Stimulated activated CD4-positive, alpha-beta T cell treated with anti-CD3 and anti-CD28 coated beads, Interleukin-1b, Interleukin-23, amount 100 ng/mL, for 1 hour (primary cell): Measurements from ENCODE around the gene FBXL19.
"Not testable (repeated sequence)": the region's sequence is repeated elsewhere in the genome, so short reads cannot be mapped to it uniquely, and the experiment has no call there.

Experiments used
- DNase-seq, 2 donors: peaks; one replicate each; pipeline ENCODE4 v3.0.0-alpha.2; 2020; ENCODE audit warnings: low read depth in 2 of 2

The FBXL19 gene, protein sequence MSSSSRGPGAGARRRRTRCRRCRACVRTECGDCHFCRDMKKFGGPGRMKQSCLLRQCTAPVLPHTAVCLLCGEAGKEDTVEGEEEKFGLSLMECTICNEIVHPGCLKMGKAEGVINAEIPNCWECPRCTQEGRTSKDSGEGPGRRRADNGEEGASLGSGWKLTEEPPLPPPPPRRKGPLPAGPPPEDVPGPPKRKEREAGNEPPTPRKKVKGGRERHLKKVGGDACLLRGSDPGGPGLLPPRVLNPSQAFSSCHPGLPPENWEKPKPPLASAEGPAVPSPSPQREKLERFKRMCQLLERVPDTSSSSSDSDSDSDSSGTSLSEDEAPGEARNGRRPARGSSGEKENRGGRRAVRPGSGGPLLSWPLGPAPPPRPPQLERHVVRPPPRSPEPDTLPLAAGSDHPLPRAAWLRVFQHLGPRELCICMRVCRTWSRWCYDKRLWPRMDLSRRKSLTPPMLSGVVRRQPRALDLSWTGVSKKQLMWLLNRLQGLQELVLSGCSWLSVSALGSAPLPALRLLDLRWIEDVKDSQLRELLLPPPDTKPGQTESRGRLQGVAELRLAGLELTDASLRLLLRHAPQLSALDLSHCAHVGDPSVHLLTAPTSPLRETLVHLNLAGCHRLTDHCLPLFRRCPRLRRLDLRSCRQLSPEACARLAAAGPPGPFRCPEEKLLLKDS

GRCh38 chr16:30923554-30924075, at the start of gene FBXL19:
FBXL19 (plus strand) TSS chr16:30923572; CDS start chr16:30925755, 2,183 bp downstream.
- DNase-seq: no peak

GRCh38 chr16:30874244-30874820, 49.0 kb upstream of the FBXL19 start:
- no peak for DNase-seq

DNA sequence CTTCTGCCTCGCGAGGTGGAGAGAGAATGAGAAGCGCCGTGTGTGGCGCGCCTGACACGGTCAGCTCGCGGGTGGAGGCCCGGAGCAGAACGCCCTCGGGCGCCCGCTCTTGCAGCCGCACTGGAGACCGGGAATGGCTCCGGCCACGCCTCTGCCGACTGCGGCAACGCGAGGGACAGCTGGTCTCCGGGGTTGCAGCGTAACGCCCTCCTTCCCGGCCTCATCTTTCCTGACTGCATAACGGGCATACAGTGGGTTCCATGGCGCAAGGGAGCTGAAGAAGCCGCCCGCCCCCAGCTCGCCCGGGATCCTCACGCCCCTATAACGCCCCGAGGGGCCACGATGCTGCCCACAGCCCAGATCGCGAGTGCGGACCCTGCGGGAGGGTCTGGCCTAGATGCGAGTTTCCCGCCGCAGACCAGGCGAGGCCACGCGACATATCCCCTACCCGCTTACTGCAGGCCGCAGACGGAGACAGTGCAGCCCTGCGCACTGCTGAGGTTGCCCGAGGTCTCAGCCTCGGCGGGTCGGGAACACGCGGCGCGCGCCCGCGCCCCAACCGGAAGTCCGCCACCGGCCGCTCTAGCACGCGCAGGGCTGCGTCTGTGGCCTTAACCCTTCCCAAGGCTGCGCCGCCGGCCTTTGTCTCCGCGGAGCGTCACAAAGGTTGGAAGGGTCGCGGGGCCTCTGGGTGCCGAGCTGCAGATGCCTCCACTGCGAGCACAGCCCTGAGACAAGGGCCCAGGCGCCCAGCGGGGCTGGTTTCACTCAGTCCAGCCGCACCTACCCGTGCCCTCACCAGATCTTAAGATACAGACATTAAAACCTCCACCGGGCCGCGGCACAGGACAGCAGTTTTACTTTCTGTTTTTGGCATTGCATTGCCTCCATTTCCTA, 48.3 kb upstream of the FBXL19 start:
- peak; percentile 67 to 72 for DNase-seq

GRCh38 chr16:30875871-30876801, 47.2 kb upstream of the FBXL19 start:
- no peak for DNase-seq

- DNase-seq: no peak
These were observed 46.5 kb upstream of the FBXL19 start for GRCh38 chr16:30876867-30877266.

GRCh38 chr16:30882429-30883310, 40.7 kb upstream of the FBXL19 start:
- DNase-seq: no peak

DNA sequence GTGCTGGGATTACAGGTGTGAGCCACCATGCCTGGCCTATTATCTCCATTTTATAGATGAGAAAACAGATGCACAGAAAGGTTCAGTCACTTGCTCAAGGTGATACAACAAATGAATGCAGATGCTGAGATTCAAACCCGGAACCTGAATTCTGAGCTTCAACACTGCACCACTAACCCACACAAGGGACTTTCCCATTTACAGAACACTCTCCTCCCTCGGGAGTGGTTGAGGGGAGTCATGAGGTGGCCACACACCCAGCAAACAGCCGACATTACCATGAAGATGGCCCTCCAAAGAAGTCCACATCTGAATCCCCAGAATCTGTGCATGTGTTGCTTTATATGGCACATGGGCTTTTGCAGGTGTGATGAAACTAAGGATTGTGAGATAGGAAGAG, 38.6 kb upstream of the FBXL19 start:
- DNase-seq: no peak

- no peak for DNase-seq
These were observed 38.2 kb upstream of the FBXL19 start for GRCh38 chr16:30885196-30885595.

- DNase-seq: no peak
These were observed 37.2 kb upstream of the FBXL19 start for GRCh38 chr16:30886145-30886544.

- no peak for DNase-seq
These were observed 35.4 kb upstream of the FBXL19 start for GRCh38 chr16:30887927-30888326.

DNA sequence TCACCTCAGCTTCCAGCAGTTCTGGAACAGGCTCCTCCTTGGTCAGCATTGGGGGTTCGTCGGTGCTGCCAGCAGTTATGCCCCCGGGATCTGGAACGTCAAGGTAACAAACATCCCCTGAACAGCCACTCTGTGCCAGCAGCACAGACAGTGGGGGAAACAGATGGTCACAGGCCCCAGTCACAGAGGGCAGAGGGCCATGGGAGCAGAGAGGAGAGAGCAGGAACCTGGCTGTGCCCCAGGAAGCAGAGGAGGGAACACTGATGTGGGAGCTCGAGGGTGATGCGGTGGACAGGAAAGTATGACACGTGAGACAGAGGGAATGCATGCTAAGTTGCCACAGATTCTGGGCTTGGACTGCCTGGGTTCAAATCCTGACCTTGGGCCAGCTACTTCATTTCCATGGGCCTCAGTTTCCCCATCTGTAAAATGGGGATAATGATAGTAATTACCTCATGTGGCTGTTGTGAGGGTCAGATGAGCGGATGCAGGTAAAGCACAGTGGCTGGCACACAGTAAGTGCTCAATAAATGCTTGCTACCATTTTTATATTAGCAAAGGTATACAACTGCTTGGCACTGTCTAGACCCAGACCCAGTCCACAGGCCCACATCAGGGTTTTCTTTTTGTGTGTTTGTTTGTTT, 34.4 kb upstream of the FBXL19 start:
- no peak for DNase-seq

GRCh38 chr16:30889721-30890120, 33.7 kb upstream of the FBXL19 start:
- DNase-seq: no peak

DNA sequence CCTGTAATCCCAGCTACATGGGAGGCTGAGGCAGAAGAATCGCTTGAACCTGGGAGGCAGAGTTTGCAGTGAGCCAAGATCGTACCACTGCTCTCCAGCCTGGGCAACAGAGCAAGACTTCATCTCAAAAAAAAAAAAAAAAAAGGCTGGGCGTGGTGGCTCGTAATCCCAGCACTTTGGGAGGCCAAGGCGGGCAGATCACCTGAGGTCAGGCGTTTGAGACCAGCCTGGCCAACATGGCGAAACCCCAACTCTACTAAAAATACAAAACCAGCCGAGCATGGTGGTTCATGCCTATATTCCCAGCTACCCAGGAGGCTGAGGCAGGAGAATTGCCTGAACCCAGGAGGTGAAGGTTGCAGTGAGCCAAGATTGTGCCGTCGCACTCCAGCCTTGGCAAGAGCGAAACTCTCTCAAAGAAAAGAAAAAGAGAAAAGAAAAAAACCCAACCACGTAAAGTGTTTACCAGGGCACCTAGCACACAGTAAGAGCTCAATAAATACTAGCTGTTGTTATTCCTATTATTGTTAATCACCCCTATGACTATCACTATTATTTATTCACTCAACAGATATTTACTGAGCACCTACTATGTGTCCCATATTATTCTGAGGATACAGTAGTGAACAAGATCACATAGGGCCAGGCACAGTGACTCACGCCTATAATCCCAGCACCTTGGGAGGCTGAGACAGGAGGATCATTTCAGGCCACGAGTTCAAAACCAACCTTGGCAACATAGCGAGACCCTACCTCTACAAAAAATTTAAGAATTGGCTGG, 32.1 kb upstream of the FBXL19 start:
- DNase-seq: not testable (repeated sequence)

DNA sequence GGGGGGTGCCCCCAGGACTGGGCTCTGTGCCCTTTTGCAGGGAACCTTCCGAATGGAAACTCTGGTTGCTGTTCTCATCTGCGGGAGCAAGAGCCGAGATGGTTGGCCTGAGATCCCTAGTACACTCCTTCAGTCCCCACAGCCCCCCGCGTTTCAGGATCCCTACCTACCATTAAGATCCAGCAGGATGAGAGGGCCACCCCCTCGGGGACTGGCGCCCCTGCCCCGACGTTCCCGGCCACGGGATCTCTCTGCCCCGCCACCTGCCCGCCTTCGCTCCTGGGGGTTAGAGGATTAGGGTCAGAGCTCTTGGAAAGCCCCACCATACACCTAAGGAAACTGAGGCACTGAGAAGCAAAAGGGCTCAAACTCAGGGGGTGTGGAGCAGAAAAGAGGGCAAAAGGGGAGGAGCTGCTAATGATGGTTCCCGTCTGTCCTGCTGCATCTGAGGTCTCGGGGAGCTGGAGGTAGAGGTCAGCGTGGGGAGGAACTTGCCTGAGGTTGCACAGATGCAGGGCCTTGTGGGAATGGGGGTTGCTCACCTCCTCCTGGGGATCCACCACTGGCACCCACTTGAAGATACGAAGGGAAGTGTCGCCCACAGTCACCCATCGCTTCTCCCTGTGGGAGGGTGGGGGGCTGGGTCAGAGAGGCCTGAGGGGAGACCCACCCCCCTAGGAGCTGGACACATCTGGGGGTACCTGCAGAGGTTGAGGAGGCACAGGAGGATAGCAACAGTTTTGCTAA, 30.5 kb upstream of the FBXL19 start:
- DNase-seq: no peak

- DNase-seq: no peak
These were observed 30.0 kb upstream of the FBXL19 start for GRCh38 chr16:30893417-30893743.

DNA sequence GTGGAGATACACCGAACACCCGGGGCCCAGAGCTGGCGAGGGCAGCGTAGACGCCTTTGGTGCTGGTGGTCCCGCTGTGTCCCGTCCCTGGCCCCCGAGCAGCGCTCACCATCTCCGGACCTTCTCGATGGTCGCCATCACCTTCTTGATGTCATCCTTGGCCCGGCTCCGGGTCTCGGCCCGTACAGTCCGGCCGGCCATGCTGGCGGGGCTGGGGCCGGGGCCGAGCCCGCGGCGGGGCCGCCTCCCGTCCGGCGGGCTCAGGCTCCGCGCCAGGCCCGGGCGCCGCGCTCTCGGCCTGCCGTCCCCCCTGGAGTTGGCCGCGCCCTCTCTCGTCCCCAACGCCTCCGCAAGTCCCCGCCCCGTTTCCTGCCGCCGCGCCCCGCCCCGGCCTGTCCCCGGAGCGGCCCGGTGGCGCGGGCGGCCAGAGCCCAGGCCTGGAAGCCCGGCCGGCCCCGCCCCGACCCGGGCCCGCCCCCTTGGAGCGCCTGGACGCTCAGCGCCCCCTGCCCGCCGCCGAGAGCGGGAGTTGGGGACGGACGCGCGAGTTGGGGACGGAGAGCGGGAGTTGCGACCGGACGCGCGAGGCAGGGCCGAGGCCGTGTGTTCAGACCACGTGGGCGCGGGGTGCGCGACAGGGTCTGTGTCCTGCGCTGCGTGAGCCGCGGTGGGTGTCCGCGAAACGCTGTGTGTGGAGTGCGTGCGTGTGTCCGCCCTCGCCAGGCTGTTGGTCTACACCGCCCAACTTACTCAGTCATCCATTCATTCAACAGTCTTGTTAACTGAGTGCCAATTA, 29.4 kb upstream of the FBXL19 start, which contains the start of gene BCL7C:
Gene BCL7C (minus strand): TSS at position 334 of the 796 bp plus-strand sequence. CDS start 133 bp downstream, at position 201.
- peak; percentile 58 to 70 for DNase-seq
